GM12892 (cell line): ENCODE results near the gene GAK.

Source experiments
- POLR2A ChIP-seq: IDR thresholded peaks from 2 replicates; pipeline ENCODE4 v1.6.1; 2011; ENCODE audit warnings: low read depth, low read length, control low read depth
- POLR2AphosphoS5 ChIP-seq: IDR thresholded peaks from 2 replicates; pipeline ENCODE4 v1.6.1; 2011; ENCODE audit warnings: low read depth, low read length, control low read depth
- TAF1 ChIP-seq: IDR thresholded peaks from 2 replicates; pipeline ENCODE4 v1.6.1; 2011; ENCODE audit warnings: low read depth, mild to moderate bottlenecking, control low read depth, low read length, borderline replicate concordance

DNA sequence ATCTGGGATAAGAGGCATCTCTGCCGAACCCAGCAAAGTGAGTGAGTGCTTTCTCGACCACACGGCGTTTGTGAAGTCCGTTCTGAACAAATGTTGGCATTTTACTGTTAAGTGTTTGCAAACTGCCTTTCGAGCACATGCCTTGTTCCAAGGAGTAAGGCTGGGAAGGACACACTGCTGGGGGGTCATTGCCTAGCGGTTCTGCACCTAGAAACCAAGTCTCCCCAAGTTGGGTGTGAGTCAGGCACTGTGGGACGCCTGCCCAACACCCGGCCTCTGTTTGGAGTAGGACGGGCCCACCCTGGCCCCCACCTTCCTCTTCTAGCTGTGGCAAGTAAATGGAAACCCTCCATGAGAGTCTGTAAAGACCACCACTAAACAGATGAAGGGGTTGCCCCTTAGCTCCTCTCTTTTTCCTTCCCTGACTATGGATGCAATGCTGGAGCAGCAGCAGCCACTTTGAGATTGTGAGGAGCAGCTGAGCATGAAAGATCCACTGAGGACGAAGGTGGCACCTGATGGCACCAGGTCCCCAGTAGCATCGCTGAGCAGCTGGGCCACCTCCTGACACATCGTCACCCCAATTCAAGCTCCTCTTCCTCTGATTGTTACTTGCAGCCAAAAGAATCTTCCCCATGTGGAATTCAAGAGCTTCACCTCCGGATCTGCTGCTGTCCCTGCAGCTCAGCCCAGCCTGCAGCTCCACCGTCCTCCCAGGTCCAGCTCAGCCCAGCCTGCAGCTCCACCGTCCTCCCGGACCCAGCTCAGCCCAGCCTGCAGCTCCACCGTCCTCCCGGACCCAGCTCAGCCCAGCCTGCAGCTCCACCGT, 112.5 kb downstream of the GAK start:
- TF ChIP-seq POLR2A (no peak), TAF1 (no peak), POLR2AphosphoS5 (no peak)
